Stimulated activated naive CD8-positive, alpha-beta T cell treated with anti-CD3 and anti-CD28 coated beads, Interleukin-15, Interleukin-2, amounts not matched to agents 100 U/mL and 50 U/mL, for 24 hours (primary cell): Measurements from ENCODE around the gene CHMP3.
A peak's percentile ranks its signal among the peaks of the same experiment; 100 is the strongest.
"Not testable (repeated sequence)": the region's sequence is repeated elsewhere in the genome, so short reads cannot be mapped to it uniquely, and the experiment has no call there.

Source experiments
- ATAC-seq: fragments of 150-1000 bp; cut with Tn5 transposase; one replicate; pipeline ENCODE4 v1.10.0; 2021
- DNase-seq: peaks from one replicate; pipeline ENCODE4 v3.0.0; 2021

Gene CHMP3

GRCh38 chr2:86549440-86549839 lies 13.8 kb downstream of the CHMP3 start:
- DNase-seq, ATAC-seq: not testable (repeated sequence)

- ATAC-seq, result not testable (repeated sequence)
Observed at GRCh38 chr2:86548913-86549396, 14.3 kb downstream of the CHMP3 start.

GRCh38 chr2:86548165-86548912 lies 14.9 kb downstream of the CHMP3 start:
- not testable (repeated sequence) for DNase-seq, ATAC-seq

More at GRCh38 chr2:86548913-86549396, 14.3 kb downstream of the CHMP3 start:
- not testable (repeated sequence) for DNase-seq

- not testable (repeated sequence) for DNase-seq, ATAC-seq
Observed at GRCh38 chr2:86545296-86545924, 17.8 kb downstream of the CHMP3 start.

- ATAC-seq, DNase-seq: not testable (repeated sequence)
Observed at GRCh38 chr2:86544278-86545099, 18.8 kb downstream of the CHMP3 start.

GRCh38 chr2:86543793-86544192 lies 19.4 kb downstream of the CHMP3 start:
- DNase-seq (no peak), ATAC-seq (no peak)

- ATAC-seq, result no peak
- DNase-seq, result no peak
Observed at GRCh38 chr2:86543335-86543734, 19.9 kb downstream of the CHMP3 start.

- no peak for DNase-seq
- ATAC-seq, result no peak
Observed at GRCh38 chr2:86542814-86543213, 20.4 kb downstream of the CHMP3 start.

- ATAC-seq, result no peak
- no peak for DNase-seq
Observed at GRCh38 chr2:86541334-86541733, 21.9 kb downstream of the CHMP3 start.

- no peak for ATAC-seq
- DNase-seq, result no peak
Observed at GRCh38 chr2:86533589-86533988, 29.7 kb downstream of the CHMP3 start.

- ATAC-seq (no peak), DNase-seq (no peak)
Observed at GRCh38 chr2:86525421-86526340, 37.6 kb downstream of the CHMP3 start.

GRCh38 chr2:86523491-86523890 lies 39.8 kb downstream of the CHMP3 start:
- no peak for ATAC-seq
- no peak for DNase-seq

GRCh38 chr2:86522711-86523110 lies 40.5 kb downstream of the CHMP3 start:
- DNase-seq, result no peak
- no peak for ATAC-seq

- DNase-seq, result no peak
- ATAC-seq, result no peak
Observed at GRCh38 chr2:86521922-86522321, 41.3 kb downstream of the CHMP3 start.

- ATAC-seq (no peak), DNase-seq (no peak)
Observed at GRCh38 chr2:86520153-86520552, 43.1 kb downstream of the CHMP3 start.

- ATAC-seq (no peak), DNase-seq (no peak)
Observed at GRCh38 chr2:86519349-86519748, 43.9 kb downstream of the CHMP3 start.

GRCh38 chr2:86518481-86518880 lies 44.8 kb downstream of the CHMP3 start:
- no peak for ATAC-seq
- DNase-seq, result peak; percentile 10

- ATAC-seq, result no peak
- no peak for DNase-seq
Observed at GRCh38 chr2:86513948-86514660, 49.1 kb downstream of the CHMP3 start.

GRCh38 chr2:86512892-86513291 lies 50.4 kb downstream of the CHMP3 start:
- no peak for ATAC-seq
- no peak for DNase-seq

- DNase-seq (no peak), ATAC-seq (no peak)
Observed at GRCh38 chr2:86512034-86512433, 51.2 kb downstream of the CHMP3 start.

GRCh38 chr2:86510436-86510933 lies 52.8 kb downstream of the CHMP3 start:
- DNase-seq, result no peak
- ATAC-seq, result no peak
